OCI-LY3 (cell line): ENCODE data around the gene BAIAP3.

Experiments
- EZH2phosphoT487 ChIP-seq: fragments of 200-600 bp; shearing (Covaris generic); IDR thresholded peaks from 2 replicates; pipeline ENCODE4 v1.6.1; 2018; ENCODE audit warnings: antibody characterized with exemption, mixed run types, low read depth
- TF ChIP-seq, protein P1 (sequence below): fragments of 200-600, 300-600 bp; sonication (generic); IDR thresholded peaks from 2 replicates; pipeline ENCODE4 v1.5.1; 2014; ENCODE audit warnings: antibody characterized with exemption, low read length, low read depth

- TF ChIP-seq, protein P1, sequence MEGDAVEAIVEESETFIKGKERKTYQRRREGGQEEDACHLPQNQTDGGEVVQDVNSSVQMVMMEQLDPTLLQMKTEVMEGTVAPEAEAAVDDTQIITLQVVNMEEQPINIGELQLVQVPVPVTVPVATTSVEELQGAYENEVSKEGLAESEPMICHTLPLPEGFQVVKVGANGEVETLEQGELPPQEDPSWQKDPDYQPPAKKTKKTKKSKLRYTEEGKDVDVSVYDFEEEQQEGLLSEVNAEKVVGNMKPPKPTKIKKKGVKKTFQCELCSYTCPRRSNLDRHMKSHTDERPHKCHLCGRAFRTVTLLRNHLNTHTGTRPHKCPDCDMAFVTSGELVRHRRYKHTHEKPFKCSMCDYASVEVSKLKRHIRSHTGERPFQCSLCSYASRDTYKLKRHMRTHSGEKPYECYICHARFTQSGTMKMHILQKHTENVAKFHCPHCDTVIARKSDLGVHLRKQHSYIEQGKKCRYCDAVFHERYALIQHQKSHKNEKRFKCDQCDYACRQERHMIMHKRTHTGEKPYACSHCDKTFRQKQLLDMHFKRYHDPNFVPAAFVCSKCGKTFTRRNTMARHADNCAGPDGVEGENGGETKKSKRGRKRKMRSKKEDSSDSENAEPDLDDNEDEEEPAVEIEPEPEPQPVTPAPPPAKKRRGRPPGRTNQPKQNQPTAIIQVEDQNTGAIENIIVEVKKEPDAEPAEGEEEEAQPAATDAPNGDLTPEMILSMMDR: no peak
- TF ChIP-seq EZH2phosphoT487: no peak
These were observed 15.9 kb downstream of the BAIAP3 start for GRCh38 chr16:1349351-1349750.
